DND-41 (cell line): ENCODE results near the gene DTNB.

Source experiments
- CTCF ChIP-seq: IDR thresholded peaks from 2 replicates; pipeline ENCODE4 v1.5.1; 2012; ENCODE audit warnings: borderline replicate concordance, low read length, moderate library complexity, mild to moderate bottlenecking; ENCODE audit not compliant: poor library complexity, severe bottlenecking; ENCODE audit errors: extremely low read depth
- EZH2 ChIP-seq: IDR thresholded peaks from 3 replicates; pipeline ENCODE4 v1.6.1; 2012; ENCODE audit warnings: borderline replicate concordance, low read depth, mild to moderate bottlenecking, moderate library complexity, low read length, inconsistent platforms; ENCODE audit not compliant: severe bottlenecking

- no peak for TF ChIP-seq CTCF
- no peak for TF ChIP-seq EZH2
Observed at GRCh38 chr2:25492726-25493125, 180.7 kb downstream of the DTNB start.
